Skeletal muscle cell (primary cell): Measurements from ENCODE around the gene MED13.

Source experiments
- DNase-seq: peaks from one replicate; pipeline ENCODE4 v3.0.0-alpha.2; 2010; ENCODE audit warnings: low read depth
- H3K4me3 ChIP-seq: 2 replicates; pipeline ENCODE4 v1.5.1; 2011; ENCODE audit warnings: low read depth, mild to moderate bottlenecking, control low read depth, low read length, moderate library complexity

MED13 gene

GRCh38 chr17:62062302-62062701 is 2.8 kb downstream of the MED13 start:
- DNase-seq: no peak
- H3K4me3 ChIP-seq: no peak overlapping the region

DNA sequence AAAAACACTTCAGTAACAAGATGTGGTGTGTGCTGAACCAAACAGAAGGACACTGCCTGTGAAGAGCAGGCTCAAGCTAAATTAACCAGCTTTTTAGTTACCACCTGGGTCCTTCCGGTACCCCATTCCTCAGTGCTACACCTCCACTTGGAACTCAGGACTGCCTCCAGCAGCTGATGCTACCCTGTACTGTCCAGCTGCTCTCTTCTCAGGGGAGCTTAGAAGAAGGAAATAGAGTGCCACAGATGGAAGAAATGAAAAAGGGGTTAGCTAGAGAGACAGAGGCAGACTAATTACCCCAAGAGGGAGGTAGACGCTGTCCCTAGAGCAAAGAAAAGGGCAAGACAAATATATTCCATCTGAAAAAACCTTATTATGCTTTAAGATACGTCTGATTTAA is 5.7 kb downstream of the MED13 start:
- H3K4me3 ChIP-seq: no peak overlapping the region
- no peak for DNase-seq

DNA sequence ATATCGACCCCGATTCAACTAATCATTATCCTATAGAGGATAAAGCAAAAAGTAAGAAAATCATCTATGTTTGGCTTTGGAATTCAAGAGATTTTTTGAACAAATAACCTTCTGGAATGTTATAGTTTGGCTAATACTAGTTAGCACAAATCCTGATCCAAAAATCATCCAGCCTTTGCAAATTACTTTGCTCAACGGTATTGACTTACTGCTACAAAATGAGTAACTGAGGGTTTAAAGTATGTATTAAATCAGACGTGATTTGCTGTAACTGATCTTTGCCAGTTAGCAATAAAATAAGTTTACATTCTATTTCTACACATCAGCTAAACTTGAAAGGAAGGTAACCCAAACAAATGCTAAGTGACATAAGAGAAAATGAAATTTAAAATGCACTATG is 6.5 kb downstream of the MED13 start:
- H3K4me3 ChIP-seq: no peak overlapping the region
- no peak for DNase-seq

- no peak for DNase-seq
- H3K4me3 ChIP-seq: no peak overlapping the region
These were observed 7.4 kb downstream of the MED13 start for GRCh38 chr17:62057696-62058095.

- no peak for DNase-seq
- H3K4me3 ChIP-seq: no peak overlapping the region
These were observed 12.2 kb downstream of the MED13 start for GRCh38 chr17:62052765-62053338.

- no peak overlapping the region for H3K4me3 ChIP-seq
- no peak for DNase-seq
These were observed 14.0 kb downstream of the MED13 start for GRCh38 chr17:62051053-62051452.

- no peak for DNase-seq
- H3K4me3 ChIP-seq: no peak overlapping the region
These were observed 15.8 kb downstream of the MED13 start for GRCh38 chr17:62049299-62049698.

GRCh38 chr17:62048262-62048661 is 16.8 kb downstream of the MED13 start:
- DNase-seq: no peak
- no peak overlapping the region for H3K4me3 ChIP-seq

DNA sequence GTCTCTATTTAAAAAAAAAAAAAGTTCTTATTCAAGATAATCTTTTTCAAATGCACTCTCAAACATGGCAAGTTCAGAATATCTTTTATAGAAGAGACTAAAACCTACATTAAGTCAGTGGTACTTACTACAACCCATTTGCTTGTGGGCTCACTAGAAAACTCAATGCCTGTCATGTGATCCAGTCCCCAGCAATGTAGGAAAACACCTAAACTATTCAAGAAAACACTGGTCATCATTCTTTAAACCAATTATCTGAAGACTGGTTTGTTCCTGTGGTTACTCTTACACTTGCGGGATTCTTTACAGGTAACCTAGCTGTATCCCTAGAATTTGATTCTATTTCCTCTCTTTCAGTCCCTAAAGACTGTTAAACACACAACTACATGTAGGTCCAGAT is 19.6 kb downstream of the MED13 start:
- no peak overlapping the region for H3K4me3 ChIP-seq

GRCh38 chr17:62045109-62045508 is 20.0 kb downstream of the MED13 start:
- no peak for DNase-seq
- H3K4me3 ChIP-seq: no peak overlapping the region

More for the DNA sequence above, 19.6 kb downstream of the MED13 start:
- no peak for DNase-seq

DNA sequence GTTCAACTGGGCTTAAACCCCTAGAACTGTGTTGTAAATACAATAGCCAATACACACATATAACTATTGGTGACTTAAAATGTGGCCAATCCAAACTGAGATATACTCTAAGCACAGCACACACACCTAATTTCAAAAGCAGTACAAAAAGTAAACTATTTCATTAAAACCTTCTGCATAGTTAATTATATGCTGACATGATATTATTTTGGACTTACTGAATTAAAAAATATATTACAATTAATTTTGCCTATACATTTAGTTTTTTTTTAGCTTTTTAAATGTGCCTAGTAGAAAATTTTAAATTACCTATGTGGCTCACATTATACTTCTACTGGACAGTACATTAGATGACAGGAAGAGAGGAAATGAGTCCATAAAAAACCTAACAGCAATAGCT is 21.5 kb downstream of the MED13 start:
- no peak for DNase-seq
- H3K4me3 ChIP-seq: no peak overlapping the region

- DNase-seq: no peak
- H3K4me3 ChIP-seq: no peak overlapping the region
These were observed 21.9 kb downstream of the MED13 start for GRCh38 chr17:62043140-62043539.

GRCh38 chr17:62038248-62038647 is 26.8 kb downstream of the MED13 start:
- DNase-seq: no peak

DNA sequence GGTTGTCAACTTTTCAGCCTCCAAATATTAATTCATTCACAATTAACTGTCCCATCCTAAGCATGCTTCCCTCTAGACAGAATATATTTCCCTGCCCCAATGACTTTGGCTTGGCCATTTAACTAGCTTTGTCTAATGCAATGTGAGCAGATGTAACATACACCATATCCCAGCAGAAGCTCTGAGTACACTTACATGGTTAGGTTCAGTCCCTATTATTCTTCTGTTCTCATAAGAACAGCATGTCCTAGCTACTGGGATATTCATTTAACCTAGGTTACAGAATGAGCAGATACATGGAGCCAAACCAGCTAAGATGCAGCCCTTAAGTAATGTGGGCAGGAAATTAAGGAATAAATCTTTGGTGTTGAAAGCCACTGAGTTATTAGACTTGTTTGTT is 31.8 kb downstream of the MED13 start:
- peak; percentile 7 for DNase-seq

More at GRCh38 chr17:62038248-62038647, 26.8 kb downstream of the MED13 start:
- H3K4me3 ChIP-seq: no peak overlapping the region

DNA sequence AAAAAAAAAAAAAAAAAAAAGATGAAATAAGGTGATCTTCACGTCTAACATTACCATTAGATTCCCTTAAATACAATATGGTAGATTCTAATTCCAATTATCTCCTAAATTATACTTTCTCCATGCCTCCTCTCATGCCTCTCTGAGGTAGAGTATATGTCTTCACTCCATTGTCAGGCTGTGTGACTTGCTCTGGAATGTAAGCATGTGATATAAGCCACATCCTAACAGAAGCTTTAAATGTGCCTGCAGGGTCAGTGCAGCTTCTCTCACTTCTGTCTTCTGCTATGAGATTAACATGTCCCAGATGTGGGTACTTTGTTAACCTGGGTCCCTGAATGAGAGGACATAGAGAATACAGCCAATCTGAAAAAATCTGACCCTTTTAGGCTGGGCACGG is 32.6 kb downstream of the MED13 start:
- no peak for DNase-seq
- no peak overlapping the region for H3K4me3 ChIP-seq

More for the DNA sequence above, 31.8 kb downstream of the MED13 start:
- no peak overlapping the region for H3K4me3 ChIP-seq

- no peak overlapping the region for H3K4me3 ChIP-seq
- DNase-seq: no peak
These were observed 34.8 kb downstream of the MED13 start for GRCh38 chr17:62030264-62030663.

DNA sequence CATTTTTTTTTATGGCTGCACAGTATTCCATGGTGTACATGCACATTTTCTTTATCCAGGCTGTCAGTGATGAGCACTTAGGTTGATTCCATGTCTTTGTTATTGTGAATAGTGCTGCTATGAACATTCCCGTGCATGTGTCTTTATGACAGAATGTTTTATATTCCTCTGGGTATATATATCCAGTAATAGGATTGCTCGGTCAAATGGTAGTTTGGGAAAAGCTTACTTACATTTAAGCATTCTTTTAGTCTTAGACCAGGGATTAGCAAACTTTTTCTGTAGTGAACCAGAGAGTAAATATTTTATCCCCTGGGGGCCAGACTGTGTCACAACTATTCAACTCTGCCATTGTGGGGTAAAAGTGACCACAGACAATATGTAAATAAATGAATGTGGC is 40.2 kb downstream of the MED13 start:
- no peak for DNase-seq
- H3K4me3 ChIP-seq: no peak overlapping the region

DNA sequence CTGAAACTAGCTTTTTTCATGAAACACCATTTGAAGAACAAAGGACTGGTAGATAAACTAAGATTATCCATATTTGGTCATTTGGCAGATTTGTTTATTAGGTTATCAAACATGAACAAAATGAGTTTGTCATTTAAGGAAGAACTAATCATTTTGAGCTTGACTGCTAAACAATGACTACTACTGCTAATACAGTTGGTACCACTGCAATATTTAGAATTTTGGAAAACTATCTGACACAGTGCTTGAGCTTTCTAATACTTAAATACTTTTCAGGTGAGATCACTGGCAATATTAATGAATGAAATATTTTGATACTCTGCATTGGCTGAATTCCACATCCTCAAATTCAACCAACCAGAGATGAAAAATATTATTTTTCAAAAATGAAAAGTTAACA is 47.2 kb downstream of the MED13 start:
- H3K4me3 ChIP-seq: no peak overlapping the region
- no peak for DNase-seq

- DNase-seq: peak; percentile 10
- no peak overlapping the region for H3K4me3 ChIP-seq
These were observed 47.6 kb downstream of the MED13 start for GRCh38 chr17:62017496-62017895.

- no peak for DNase-seq
- no peak overlapping the region for H3K4me3 ChIP-seq
These were observed 50.6 kb downstream of the MED13 start for GRCh38 chr17:62014526-62014925.

DNA sequence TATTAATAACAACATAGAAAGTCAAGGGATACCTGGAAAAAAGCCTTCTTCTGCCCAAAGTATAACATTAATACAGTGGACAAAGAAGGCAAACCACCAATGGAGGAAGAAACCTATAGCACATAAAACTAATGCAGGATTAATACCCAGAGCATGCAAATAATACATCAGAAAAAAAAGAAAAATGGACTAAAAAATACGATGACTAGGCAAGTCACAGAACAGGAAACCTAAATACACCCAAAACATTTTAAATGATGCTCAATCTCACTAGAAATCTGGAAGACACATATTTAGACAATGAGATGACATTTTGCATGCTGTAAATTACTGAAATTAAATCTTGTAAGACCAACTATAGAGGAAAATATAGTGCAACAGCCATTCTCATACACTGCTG is 55.9 kb downstream of the MED13 start:
- DNase-seq: no peak
- no peak overlapping the region for H3K4me3 ChIP-seq

DNA sequence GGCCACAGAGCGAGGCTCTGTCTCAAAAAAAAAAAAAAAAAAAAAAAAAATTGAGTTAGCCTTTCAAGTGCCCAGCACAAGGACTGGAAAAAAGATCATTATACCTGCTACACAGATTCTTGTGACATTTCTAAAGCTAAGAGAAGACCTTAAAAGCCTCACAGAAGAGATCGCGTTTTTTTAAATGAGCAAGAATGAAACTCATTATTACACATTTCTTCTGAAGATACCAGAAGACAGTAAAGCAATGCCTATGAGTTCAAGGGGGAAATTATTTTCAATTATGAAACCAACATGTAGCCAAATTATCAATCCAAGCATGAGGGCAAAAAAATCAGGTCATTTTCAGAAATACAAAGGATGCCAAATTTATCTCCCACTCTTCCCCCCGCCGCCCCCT is 56.8 kb downstream of the MED13 start:
- H3K4me3 ChIP-seq: no peak overlapping the region
- no peak for DNase-seq
